HG02798 (cell line): ENCODE data around the gene FAHD1.
"Not testable (repeated sequence)": the region's sequence is repeated elsewhere in the genome, so short reads cannot be mapped to it uniquely, and the experiment has no call there.

ENCODE experiments used
- ATAC-seq: cut with Tn5 transposase; IDR thresholded peaks from one replicate; pipeline ENCODE4 v1.9.1; 2021; ENCODE audit warnings: mild to moderate bottlenecking; ENCODE audit not compliant: unreplicated experiment, poor library complexity

Gene FAHD1

DNA sequence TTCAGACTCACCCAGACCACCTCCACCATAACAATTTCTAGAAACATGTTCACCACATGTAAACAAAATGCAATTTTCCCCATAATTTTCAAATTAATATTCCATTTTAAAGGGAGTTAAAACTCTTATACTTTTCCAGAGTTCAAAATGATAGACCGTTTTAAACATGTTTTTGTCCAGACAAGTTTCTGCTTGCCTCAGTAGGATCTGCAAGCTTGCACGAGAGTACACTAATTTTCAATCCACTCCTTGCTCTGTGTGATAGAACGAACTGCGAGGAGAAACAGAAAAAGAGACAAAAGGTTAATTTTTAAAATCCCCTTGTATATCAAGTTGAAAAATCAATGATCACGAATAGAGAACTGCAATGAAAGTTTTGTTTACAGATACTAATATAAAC, 7.1 kb downstream of the FAHD1 start:
- no peak for ATAC-seq

DNA sequence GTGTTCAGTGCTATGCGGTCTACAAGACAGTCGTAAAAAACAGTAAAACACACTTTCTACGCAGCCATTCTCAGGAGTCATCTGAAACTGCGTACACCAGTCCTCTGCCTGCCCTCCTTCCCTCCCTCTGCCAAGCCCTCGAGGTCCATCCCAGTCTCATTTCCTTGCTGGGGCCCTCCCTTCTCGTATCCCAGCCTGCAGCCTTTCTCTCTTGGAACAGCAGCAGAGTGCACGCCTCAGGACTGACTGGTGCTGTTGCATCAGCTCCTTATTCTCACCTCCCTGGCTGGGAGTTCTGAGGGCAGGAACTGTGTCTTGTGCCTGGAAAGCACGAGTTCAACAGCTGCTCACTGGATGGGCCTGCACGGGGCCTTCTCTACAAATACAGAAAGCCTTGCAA, 12.5 kb downstream of the FAHD1 start:
- no peak for ATAC-seq

DNA sequence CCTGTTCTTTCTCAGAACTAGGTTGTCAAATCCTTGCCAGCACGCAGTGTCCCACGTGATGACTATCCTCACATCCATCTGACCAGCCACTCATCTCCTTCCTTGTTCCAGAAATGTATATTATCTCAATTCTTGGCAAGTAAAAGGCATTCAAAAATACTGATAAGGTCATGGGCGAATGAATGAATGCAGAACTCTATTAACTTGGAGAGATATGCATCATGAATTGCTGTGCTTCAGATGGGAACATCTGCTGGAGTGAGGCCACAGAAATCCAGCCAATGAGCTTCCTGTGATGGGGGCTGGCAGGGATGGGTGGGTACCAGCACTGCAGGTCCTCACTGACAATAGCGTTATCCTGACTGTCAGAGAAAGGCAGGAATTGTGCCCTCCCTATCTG, 19.0 kb downstream of the FAHD1 start:
- ATAC-seq: no peak

DNA sequence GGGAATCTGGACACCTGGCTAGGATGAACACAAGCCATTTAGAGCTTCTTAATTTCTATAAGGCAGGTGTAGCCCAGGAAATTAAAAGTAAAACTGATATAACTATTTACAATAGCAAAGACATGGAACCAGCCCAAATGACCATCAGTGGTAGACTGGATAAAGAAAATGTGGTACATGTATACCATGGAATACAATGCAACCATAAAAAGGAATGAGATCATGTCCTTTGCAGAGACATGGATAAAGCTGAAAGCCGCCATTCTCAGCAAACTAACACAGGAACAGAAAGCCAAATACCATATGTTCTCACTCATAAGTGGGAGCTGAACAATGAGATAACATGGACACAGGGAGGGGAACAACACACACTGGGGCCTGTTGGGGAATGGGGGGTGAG, 19.4 kb downstream of the FAHD1 start:
- no peak for ATAC-seq

DNA sequence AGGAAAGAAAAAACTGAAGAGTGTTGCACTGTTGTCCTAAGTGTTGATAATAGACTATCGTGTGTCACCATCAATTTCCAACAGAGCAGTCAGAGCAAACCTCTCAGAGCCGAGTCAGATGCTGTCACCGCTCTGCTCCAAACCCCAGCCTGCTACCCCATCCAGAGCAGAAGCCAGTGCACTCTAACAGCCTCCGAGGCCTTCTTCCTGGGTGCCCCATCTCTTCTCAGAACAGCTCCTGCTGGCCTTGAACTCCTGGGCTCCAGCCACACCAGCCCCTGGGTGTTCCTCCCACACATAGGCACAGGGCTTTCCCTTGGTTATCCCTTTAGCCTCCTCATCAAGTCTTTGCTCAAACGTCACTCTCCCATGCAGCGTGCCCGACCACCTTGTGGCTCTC, 24.0 kb downstream of the FAHD1 start:
- ATAC-seq: no peak

DNA sequence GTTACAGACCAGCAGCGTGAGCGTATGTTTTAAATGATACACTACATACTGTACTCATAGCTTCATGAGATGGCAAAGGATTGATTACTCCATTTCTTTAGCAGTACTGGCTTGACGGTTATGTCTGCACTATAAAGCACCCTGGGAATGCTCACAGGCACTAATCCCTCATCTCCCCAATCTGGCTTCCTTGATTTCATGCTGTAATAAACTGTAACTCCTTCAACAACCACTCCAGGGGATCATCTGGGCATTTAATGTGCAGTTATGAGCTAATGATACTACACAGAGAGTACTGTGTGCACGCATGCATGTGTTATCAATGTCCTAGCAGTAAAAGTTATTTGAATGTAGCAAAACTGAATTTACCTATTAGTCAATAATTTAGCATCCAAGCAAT, 24.8 kb downstream of the FAHD1 start:
- no peak for ATAC-seq

DNA sequence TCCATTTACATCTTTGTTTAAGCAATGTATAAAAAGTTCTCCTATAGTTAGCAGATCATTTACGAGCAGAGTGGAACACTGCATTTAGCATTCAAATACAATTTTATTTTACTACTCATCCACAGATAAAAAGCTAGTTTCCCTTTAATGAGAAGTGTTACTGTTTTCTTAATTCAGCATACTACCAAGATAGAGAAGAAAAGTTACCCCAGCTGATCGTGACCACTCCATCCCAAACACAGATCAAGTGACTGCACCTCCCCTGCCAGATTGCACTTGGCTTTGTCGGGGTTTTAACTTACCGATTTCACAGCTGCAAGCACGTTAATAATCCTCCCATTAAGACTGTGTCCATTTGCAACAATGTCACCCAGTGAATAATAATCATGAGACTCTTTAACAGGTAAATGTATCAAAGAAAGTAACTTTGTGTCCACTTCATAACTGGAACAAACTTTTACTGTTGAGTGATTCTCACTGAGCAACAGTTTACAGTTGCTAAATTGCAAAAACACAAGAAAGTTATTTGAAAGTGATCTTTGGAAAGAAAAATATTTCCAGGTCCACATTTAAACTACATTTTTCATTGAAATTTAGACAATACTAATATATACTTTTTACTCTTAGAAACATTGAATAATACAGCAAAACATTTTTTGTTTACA, 30.6 kb downstream of the FAHD1 start:
- ATAC-seq: no peak

DNA sequence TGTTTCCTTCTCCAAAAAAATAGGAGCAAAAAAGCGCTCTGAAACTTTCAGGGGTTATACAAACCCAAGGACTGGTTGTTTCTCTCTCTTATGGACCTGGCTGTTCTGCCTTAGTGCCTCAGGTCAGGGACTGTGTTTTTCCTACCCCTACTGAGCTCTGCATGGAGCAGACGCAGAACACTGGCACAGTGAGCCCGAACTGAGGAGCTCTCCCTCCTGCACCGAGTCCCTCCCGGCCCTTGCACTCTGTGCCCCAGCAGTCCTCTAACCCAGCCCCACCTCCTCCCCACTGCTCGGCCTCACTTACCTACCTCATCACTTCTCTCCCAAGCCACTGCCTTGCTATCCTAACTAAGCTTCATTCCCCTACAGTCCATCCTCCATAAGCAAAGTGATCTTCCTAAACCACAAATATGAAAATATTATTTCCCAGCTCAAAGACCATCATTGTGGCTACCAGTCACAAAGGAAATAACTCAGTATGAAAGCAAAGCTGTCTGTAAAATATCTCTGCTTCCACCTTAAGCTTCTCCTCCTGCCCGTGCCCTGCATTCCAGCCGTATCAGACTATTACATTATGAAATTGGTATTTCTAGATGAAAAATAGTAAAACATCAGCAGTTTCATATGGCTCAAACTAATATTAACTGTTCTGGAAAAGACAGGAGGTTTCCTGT, 31.3 kb downstream of the FAHD1 start:
- no peak for ATAC-seq

DNA sequence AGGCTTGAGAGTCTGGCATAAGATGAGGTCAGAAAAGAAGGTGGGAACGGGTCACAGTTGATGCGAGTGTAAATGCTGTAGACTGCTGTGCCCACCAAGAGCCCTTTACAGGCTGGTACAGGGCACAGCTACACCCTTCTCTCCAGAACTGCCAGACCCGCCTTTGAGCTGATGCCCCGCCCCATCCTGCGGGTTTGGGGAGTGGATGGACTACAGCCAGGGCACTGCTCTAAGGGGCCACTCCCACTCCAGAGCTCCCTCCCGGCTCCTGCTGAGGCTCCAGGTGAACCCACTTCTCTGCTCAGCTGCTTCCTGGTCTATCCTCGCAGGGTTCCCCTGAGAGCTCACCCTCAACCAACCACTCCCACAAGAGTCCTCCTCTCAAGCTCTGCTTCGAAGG, 32.6 kb downstream of the FAHD1 start:
- no peak for ATAC-seq

DNA sequence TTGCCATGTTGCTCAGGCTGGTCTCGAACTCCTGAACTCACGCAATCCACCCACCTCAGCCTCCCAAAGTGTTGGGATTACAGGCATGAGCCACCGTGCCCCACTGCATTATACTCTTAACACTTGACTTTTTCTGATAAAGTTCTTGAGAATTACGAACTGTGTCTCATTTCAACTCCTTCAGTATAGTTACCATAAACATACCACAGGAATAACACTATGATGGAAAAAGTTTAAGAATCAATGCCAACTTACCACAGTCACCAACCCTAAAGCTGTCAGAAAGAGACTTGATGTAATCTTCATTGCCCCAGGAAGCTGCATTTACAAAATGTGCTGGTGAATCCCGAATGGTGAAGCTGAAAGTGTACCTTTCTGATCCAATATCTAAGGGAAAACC, 34.7 kb downstream of the FAHD1 start:
- no peak for ATAC-seq

DNA sequence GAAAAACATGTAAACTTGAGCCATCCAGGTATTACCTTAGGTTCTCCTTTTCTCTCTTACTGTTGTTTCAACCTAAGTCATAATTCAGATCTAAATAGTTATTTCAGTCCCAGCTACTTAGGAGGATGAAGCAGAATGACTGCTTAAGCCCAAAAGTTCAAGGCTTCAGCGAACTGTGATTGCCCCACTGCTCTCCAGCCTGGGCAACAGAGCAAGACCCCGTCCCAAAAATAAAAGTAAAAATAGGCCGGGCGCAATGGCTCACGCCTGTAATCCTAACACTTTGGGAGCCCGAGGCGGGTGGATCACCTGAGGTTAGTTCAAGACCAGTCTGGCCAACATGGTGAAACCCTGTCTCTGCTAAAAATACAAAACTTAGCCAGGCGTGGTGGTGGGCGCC, 35.4 kb downstream of the FAHD1 start:
- no peak for ATAC-seq

DNA sequence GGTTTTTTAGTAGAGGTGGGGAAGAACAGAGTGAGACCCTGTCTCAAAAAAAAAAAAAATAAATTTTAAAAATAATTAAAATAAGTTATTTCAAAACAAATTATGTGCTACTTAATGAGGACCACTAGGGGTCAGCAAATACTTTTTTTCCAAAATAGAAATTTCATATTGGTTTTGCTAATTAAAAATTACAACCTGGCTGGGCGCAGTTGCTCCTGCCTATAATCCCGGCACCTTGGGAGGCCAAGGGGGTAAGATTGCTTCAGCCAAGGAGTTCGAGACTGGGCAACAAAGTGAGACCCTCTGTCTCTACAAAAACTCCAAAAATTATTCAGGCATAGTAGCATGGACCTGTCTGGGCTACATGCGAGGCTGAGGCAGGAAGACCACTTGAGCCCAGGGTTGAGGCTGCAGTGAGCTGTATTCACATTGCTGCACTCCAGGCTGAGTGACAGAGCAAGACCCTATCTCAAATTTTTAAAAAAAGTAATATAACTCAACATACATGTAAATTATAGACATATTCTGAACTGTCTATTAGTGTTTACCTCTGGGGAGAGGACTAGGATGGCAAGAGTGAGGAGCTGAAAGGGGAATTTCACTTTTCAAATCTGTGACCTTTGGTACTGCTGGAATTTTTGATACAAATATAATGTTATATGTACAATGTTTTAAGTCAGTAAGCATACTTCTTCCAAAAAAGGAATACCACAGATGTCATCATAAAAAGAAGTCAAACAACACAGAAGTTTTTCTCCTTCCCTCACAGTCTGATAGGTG, 36.9 kb downstream of the FAHD1 start:
- ATAC-seq: no peak

DNA sequence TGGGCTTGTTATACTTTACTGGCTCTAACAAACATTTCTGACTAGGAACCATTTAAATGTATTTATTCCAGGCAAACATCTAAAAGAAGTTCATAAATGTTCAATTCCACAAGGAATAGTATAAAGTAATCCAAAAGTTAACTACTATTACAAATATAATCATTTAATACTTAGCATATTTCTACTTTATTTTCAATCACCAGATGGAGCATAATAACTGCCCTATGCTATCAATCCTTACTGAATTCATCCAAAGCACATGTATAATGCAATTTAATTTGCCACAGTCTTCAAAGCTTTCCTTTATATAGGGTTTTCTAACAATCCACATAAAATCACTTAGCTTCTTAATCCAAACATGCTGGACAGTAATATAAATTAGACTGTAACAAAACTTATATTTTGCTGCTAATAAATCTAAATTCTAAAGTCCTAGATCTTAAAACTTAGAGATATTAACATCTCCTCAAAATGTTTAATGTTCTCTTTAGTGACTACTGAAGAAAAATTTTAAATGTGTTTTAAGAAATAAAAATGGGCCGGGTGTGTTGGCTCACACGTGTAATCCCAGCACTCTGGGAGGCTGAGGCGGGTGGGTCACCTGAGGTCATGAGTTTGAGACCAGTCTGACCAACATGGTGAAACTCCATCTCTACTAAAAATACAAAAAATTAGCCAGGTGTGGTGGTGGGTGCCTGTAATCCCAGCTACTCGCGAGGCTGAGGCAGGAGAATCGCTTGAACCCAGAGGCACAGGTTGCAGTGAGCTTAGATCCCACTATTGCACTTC, 39.1 kb downstream of the FAHD1 start:
- no peak for ATAC-seq

DNA sequence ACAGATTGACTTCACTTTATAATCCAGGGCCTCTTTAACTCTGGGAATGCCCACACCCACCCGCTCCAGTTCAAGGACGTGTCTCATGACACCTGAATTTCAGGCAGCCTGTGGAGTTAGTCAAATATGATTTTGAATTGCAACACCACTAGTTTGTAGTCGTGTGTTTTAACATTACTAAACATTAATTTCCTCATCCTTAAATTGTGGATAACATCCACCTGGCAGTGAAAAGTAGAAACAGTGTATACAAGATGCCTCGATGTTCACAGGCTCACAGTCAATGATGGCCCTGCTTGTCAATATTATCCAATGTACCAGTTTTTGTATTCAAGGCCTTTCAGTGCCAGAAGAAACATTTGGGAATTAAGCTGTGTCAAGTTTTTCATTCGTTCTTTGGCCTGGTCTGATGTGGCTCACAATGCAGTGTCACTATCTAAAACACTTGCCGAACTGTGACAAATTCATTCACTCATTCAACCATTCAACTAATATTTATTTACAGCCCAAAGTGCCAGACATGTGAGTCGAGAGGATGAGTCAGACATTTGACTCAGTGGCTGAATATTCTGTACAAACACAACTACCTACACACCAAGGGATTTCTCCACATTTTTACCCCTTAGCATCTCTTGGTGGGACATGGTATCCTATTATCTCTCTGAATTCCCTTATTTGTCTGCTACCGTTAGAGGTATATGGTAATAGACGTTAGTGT, 43.5 kb downstream of the FAHD1 start:
- ATAC-seq: no peak

DNA sequence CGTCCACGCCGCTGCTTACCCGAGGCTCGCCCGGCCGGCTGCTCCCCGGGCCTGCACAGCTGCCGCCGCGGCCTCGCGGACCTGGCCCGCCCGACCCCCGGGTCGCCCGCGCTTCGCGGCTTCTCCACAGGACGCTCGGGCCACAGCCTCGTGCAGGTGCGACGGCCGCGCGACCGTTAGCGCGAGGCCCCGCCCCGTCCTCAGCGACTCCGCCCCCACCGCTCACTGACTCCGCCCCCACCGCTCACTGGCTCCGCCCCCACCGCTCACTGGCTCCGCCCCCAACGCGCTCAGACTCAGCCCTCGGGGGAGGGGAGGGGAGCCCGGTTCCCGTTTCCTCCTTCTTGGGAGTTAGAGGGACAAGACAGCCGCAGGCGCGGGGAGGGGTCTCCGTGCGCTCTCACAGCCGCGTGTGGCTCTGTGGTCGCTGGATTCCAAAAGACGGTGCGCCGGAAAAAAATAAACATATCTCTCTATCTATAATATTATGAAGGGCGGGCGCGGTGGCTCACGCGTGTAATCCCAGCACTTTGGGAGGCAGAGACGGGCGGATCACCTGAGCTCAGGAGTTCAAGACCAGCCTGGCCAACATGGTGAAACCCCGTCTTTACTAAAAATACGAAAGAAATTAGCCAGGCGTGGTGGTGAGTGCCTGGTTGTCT, 45.1 kb downstream of the FAHD1 start, which contains the start of gene MEIOB:
Gene MEIOB, minus strand, starts transcription at position 191 of the 662 bp plus-strand sequence. CDS start 3,989 bp downstream, outside the sequence.
- ATAC-seq: no peak

DNA sequence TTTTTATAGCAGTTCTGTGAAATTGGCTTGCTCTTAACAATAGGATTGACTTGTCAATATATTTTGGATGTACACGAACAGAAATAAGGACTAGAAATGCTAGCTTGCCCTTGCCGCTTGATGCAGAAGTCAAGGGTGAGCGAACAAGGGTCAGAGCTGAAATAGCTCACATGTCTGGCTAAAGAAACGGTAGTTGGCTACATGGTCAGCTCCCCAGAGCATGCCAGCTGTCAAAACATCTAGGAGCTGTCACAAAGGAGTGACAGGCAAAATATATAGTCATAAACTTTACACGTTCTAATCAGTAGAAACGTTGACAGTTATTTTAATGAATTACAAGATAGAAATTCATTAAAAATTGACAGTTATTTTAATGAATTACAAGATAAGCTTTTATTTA, 47.8 kb downstream of the FAHD1 start:
- ATAC-seq: no peak

DNA sequence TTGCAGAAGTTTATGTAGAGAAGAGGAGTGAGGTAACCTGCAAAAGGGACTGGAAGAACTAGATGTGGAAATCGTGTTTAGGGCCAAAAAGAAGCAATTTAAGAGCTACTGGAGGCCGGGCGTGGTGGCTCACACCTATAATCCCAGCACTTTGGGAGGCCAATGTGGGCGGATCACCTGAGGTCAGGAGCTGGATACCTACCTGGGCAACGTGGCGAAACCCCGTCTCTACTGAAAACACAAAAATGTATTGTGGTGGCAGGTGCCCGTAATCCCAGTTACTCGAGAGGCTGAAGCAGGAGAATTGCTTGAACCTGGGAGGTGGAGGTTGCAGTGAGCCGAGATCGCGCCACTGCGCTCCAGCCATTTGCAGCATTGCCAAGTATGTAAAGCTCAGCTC, 49.1 kb downstream of the FAHD1 start:
- not testable (repeated sequence) for ATAC-seq

DNA sequence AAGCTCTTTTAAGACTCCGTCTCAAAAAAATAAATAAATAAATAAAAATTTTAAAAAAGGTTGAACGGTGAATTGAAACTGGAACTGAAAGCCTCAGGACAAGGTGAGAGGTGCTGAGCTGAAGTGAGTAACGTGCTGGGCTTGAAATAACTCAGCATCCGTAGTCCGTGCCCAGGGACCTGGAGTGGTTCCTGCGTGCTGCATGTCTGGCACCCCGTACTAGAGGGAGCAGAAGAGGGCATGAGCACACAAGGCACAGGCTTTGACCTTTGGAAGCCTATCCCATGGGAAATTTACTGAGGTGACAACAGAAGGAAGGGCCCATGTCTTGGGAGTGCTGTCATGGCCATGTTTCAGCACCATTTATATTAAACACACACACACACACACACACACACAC, 49.5 kb downstream of the FAHD1 start:
- ATAC-seq: no peak

DNA sequence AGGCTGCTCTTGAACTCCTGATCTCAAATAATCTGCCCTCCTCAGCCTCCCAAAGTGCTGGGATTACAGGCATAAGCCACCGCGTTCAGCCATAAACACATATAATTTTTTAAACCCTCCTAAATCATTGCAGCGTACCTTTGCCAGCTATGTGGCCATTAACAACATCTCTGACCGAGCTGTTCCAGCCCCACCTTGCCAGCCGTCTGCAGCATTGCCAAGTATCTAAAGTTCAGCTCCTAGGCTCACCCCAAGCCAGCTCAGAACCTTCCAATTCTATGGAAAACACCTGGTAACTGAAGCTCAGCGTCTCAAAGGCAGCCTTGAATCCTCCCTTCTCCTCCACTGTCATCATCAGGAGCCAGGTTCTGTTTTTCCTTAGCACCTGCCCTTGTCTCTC, 50.1 kb downstream of the FAHD1 start:
- no peak for ATAC-seq

DNA sequence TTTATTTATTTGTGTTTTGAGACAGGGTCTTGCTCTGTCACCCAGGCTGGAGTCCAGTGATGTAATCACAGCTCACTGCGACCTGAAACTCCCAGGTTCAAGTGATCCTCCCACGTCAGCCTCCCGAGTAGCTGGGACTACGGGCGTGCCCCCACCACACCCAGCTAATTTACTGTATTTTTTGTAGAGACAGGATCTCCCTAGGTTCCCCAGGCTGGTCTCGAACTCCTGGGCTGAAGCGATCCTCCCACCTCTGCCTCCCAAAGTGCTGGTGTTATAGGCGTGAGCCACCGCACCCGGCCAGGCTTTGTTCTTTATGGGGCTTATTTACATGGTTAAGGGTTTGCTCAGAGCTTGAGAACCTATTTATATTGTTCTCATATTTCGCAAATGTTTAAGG, 50.8 kb downstream of the FAHD1 start:
- no peak for ATAC-seq
